Fibroblast of skin of right biceps (primary cell): ENCODE data around the gene TFR2.

Experiments used
- DNase-seq: peaks from one replicate; pipeline ENCODE4 v3.0.0-alpha.2; 2013

Gene TFR2

GRCh38 chr7:100649826-100650565 is 8.6 kb upstream of the TFR2 start:
- DNase-seq: no peak

- DNase-seq: no peak
Measured at GRCh38 chr7:100642534-100642907, 1.2 kb upstream of the TFR2 start.

- DNase-seq: no peak
Measured at GRCh38 chr7:100641860-100642533, 645 bp upstream of the TFR2 start.

GRCh38 chr7:100640517-100641440 is 573 bp downstream of the TFR2 start:
- no peak for DNase-seq

- no peak for DNase-seq
Measured at GRCh38 chr7:100639995-100640516, 1.3 kb downstream of the TFR2 start.

- peak; percentile 42 for DNase-seq
Measured at GRCh38 chr7:100632951-100633717, 8.2 kb downstream of the TFR2 start.

GRCh38 chr7:100630066-100630465 is 11.3 kb downstream of the TFR2 start:
- no peak for DNase-seq

- peak; percentile 19 for DNase-seq
Measured at GRCh38 chr7:100629117-100629716, 12.1 kb downstream of the TFR2 start.

- DNase-seq: no peak
Measured at GRCh38 chr7:100627238-100627549, 14.2 kb downstream of the TFR2 start.

GRCh38 chr7:100626530-100627237 is 14.7 kb downstream of the TFR2 start:
- peak; percentile 87 for DNase-seq

GRCh38 chr7:100626055-100626454 is 15.3 kb downstream of the TFR2 start:
- no peak for DNase-seq

- DNase-seq: no peak
Measured at GRCh38 chr7:100623951-100624824, 17.2 kb downstream of the TFR2 start.

GRCh38 chr7:100621554-100621953 is 19.8 kb downstream of the TFR2 start:
- no peak for DNase-seq

- DNase-seq: no peak
Measured at GRCh38 chr7:100620804-100621203, 20.5 kb downstream of the TFR2 start.

- no peak for DNase-seq
Measured at GRCh38 chr7:100620239-100620638, 21.1 kb downstream of the TFR2 start.

- DNase-seq: no peak
Measured at GRCh38 chr7:100614308-100614861, 27.0 kb downstream of the TFR2 start.

- no peak for DNase-seq
Measured at GRCh38 chr7:100613412-100614175, 27.8 kb downstream of the TFR2 start.

GRCh38 chr7:100612730-100613390 is 28.5 kb downstream of the TFR2 start:
- no peak for DNase-seq
